UCSD-AML1 (cell line): ENCODE results near the gene MYPN.
"Not testable (repeated sequence)": the region's sequence is repeated elsewhere in the genome, so short reads cannot be mapped to it uniquely, and the experiment has no call there.

Experiments
- DNase-seq: peaks from one replicate; lab custom pipeline; 2025; ENCODE audit not compliant: unreplicated experiment; lab: John Stamatoyannopoulos, UW

The MYPN gene, protein sequence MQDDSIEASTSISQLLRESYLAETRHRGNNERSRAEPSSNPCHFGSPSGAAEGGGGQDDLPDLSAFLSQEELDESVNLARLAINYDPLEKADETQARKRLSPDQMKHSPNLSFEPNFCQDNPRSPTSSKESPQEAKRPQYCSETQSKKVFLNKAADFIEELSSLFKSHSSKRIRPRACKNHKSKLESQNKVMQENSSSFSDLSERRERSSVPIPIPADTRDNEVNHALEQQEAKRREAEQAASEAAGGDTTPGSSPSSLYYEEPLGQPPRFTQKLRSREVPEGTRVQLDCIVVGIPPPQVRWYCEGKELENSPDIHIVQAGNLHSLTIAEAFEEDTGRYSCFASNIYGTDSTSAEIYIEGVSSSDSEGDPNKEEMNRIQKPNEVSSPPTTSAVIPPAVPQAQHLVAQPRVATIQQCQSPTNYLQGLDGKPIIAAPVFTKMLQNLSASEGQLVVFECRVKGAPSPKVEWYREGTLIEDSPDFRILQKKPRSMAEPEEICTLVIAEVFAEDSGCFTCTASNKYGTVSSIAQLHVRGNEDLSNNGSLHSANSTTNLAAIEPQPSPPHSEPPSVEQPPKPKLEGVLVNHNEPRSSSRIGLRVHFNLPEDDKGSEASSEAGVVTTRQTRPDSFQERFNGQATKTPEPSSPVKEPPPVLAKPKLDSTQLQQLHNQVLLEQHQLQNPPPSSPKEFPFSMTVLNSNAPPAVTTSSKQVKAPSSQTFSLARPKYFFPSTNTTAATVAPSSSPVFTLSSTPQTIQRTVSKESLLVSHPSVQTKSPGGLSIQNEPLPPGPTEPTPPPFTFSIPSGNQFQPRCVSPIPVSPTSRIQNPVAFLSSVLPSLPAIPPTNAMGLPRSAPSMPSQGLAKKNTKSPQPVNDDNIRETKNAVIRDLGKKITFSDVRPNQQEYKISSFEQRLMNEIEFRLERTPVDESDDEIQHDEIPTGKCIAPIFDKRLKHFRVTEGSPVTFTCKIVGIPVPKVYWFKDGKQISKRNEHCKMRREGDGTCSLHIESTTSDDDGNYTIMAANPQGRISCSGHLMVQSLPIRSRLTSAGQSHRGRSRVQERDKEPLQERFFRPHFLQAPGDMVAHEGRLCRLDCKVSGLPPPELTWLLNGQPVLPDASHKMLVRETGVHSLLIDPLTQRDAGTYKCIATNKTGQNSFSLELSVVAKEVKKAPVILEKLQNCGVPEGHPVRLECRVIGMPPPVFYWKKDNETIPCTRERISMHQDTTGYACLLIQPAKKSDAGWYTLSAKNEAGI (N-terminal part only)

GRCh38 chr10:68109331-68109730 is at the start of gene MYPN:
MYPN (plus strand) TSS chr10:68109488; CDS start chr10:68121439, 11,951 bp downstream.
- no peak for DNase-seq

GRCh38 chr10:68067029-68067428 is 42.3 kb upstream of the MYPN start:
- DNase-seq, result no peak

DNA sequence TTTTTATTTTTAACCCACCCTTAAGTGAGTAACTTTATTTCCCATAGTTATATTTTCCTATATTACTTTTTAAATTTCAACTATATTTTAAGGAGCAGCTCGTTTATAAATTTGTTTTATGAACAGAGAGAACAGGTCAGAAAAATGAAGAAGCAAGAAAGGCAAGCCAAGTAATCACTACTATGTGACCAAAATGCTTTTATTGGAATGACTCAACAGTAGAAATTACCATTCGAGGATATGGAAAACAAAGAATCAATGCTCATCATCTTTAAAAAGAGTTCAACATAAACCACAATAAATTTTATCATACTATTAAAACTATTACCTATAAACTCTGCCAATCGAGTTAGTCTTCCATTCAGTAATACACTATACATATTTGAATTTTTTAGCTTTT is 41.8 kb upstream of the MYPN start:
- DNase-seq, result no peak

- DNase-seq, result no peak
Observed at GRCh38 chr10:68073631-68074030, 35.7 kb upstream of the MYPN start.

- no peak for DNase-seq
Observed at GRCh38 chr10:68074031-68074774, 35.1 kb upstream of the MYPN start.

- peak; percentile 94 for DNase-seq
Observed at GRCh38 chr10:68074775-68075549, 34.3 kb upstream of the MYPN start, which contains the start of gene HERC4. HERC4 (minus strand) TSS chr10:68075283; CDS start chr10:68073108, 2,175 bp downstream.

DNA sequence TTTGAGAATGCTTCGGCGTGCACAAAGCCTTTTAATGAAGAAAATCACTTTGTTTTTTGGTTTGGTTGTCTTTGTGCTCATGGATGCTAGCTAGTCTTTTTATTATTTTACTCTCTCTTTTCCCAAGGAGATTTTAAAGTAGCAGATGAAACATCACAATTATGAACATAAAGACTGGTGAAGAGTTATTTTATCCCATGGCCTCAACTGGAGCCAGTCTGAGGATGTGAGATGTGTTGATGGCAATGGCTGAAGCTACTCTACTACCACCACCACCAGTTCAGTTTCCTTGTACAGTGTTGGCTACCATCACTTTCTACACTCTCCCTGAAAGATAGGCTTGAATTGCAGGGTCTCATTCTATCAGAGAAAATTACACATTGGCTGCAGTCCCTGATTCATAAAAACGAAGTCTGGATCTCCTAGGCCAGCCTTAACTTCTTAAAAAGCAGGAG is 33.7 kb upstream of the MYPN start:
- DNase-seq, result no peak

GRCh38 chr10:68076081-68076480 is 33.2 kb upstream of the MYPN start:
- DNase-seq, result not testable (repeated sequence)

DNA sequence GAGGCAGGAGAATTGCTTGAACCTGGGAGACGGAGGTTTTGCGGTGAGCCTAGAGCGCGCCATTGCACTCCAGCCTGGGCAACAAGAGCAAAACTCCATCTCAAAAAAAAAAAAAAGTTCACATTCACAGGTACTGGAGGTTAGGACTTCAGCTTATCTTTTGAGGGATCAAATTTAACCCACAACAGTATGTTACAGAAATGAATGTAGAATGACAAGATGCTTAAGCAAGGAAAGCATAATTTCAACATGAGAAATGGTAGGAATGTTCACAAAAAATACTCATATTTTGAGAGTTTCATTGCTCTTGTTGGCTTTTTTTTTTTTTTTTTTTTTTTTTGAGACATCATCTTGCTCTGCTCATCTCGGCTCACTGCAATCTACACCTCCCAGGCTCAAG is 32.3 kb upstream of the MYPN start:
- no peak for DNase-seq

- DNase-seq, result no peak
Observed at GRCh38 chr10:68079434-68079833, 29.9 kb upstream of the MYPN start.

DNA sequence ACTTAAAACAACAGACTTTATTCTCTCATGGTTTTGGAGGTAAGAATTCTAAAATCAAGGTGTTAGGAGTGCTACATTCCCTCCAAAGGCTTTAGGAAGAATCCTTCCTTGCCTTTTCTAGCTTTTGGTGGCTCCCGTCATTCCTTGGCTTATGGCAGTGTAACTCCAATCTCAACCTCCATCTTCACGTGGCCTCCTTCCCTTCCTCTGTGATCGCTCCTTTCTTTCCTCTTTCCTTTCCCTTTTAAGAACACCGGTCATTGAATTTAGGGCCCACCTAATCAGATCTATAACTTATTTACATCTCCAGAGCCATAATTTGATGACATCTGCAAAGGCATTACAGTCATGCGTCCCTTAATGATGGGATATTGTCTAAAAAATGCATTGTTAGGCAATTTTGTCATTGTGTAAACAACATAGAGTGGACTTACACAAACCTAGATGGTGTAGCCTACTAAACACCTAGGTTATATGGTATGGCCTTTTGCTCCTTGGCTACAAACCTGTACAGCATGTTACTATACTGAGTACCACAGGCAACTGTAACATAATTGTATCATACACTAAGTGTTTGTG is 28.3 kb upstream of the MYPN start:
- no peak for DNase-seq

- DNase-seq, result no peak
Observed at GRCh38 chr10:68081916-68082315, 27.4 kb upstream of the MYPN start.

GRCh38 chr10:68082872-68083271 is 26.4 kb upstream of the MYPN start:
- no peak for DNase-seq

GRCh38 chr10:68083953-68084352 is 25.3 kb upstream of the MYPN start:
- no peak for DNase-seq

GRCh38 chr10:68084469-68084868 is 24.8 kb upstream of the MYPN start:
- no peak for DNase-seq

DNA sequence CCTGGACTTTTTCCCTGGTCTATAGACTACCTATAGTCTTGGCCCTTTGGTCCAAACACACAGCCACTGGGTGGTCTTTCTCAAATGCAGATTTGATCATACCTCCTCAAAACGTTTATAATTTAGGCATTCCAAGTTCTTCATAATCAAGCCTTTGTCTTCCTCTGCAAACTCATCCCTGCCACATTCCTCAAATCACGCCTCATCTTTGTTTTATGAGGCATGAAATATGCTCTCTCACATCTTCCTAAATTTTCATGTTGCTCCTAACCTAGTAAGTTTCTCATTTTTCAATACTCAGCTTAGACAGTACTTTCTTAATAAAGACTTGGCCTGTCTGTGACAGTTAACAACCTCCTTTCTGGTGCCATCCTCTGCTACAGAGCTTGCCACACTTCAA is 23.3 kb upstream of the MYPN start:
- DNase-seq, result no peak

- DNase-seq, result no peak
Observed at GRCh38 chr10:68086910-68087684, 22.2 kb upstream of the MYPN start.

GRCh38 chr10:68087685-68088401 is 21.4 kb upstream of the MYPN start:
- DNase-seq, result peak; percentile 37
